HepG2 (cell line): ENCODE results near the gene NCOA3. TPM values are rescaled to one million over a fixed set of nuclear protein-coding genes. Genes with fewer than 3 reads are reported as not detected.

Experiments
- ARHGAP35 ChIP-seq: sonication (generic); formaldehyde crosslinking; IDR thresholded peaks from 2 replicates; pipeline ENCODE4 v1.9.0; 2022; ENCODE audit warnings: mild to moderate bottlenecking, inconsistent platforms, moderate library complexity, missing genetic modification reagents, borderline replicate concordance
- ATF7 ChIP-seq, 2 experiments: fragments of 450-650 bp in 1 of 2; sonication (generic) in 1 of 2; formaldehyde crosslinking in 1 of 2; IDR thresholded peaks; 2 replicates each; pipeline versions ENCODE4 v1.4.0 to v1.6.1; 2016 to 2020; ENCODE audit warnings: antibody characterized with exemption in 1 of 2, mild to moderate bottlenecking in 1 of 2, missing genetic modification reagents in 1 of 2
- CENPT ChIP-seq: sonication (generic); formaldehyde crosslinking; IDR thresholded peaks from 2 replicates; pipeline ENCODE4 v1.8.0; 2022; ENCODE audit warnings: low read depth, mild to moderate bottlenecking, moderate library complexity, missing genetic modification reagents
- HNRNPL ChIP-seq: fragments of 200-400 bp; formaldehyde crosslinking; IDR thresholded peaks from 2 replicates; pipeline ENCODE4 v1.6.1; 2017; ENCODE audit warnings: mild to moderate bottlenecking, low read depth, low read length
- HOXD1 ChIP-seq: sonication (generic); formaldehyde crosslinking; IDR thresholded peaks from 2 replicates; pipeline ENCODE4 v1.5.0; 2020; ENCODE audit warnings: missing genetic modification reagents
- KAT2B ChIP-seq: fragments of 150-350 bp; IDR thresholded peaks from 2 replicates; pipeline ENCODE4 v1.6.1; 2014; ENCODE audit warnings: low read depth, low read length, borderline replicate concordance
- KLF16 ChIP-seq, 2 experiments: sonication (generic) in 1 of 2; formaldehyde crosslinking in 1 of 2; IDR thresholded peaks; 2 replicates each; pipeline versions ENCODE4 v1.6.1 to v1.8.0; 2016 to 2023; ENCODE audit warnings: missing genetic modification reagents in 2 of 2, missing compliant biosample characterization in 1 of 2
- LCORL ChIP-seq, 2 experiments: fragments of 450-650 bp in 1 of 2; sonication (generic) in 1 of 2; formaldehyde crosslinking in 1 of 2; IDR thresholded peaks; 2 replicates each; pipeline versions ENCODE4 v1.5.0 to v1.6.1; 2017 to 2020; ENCODE audit warnings: antibody characterized with exemption in 1 of 2, missing genetic modification reagents in 1 of 2
- MIER2 ChIP-seq: IDR thresholded peaks from 2 replicates; pipeline ENCODE4 v1.6.1; 2016; ENCODE audit warnings: missing biosample characterization, missing genetic modification reagents
- MYC ChIP-seq: sonication (generic); formaldehyde crosslinking; IDR thresholded peaks from 2 replicates; pipeline ENCODE4 v1.9.0; 2021; ENCODE audit warnings: missing genetic modification reagents, borderline replicate concordance
- MYNN ChIP-seq: sonication (generic); formaldehyde crosslinking; IDR thresholded peaks from 2 replicates; pipeline ENCODE4 v1.4.0; 2020; ENCODE audit warnings: mild to moderate bottlenecking, low read depth, missing genetic modification reagents
- NR3C1 ChIP-seq: sonication (generic); formaldehyde crosslinking; IDR thresholded peaks from 2 replicates; pipeline ENCODE4 v1.4.0; 2020; ENCODE audit warnings: missing genetic modification reagents
- SALL2 ChIP-seq: sonication (generic); formaldehyde crosslinking; IDR thresholded peaks from 2 replicates; pipeline ENCODE4 v1.8.1; 2023; ENCODE audit warnings: mild to moderate bottlenecking, missing genetic modification reagents, inconsistent platforms
- SNAPC2 ChIP-seq: sonication (generic); formaldehyde crosslinking; IDR thresholded peaks from 2 replicates; pipeline ENCODE4 v1.8.1; 2022; ENCODE audit warnings: mild to moderate bottlenecking, missing genetic modification reagents
- SOX13 ChIP-seq, 3 experiments: fragments of 450-650 bp in 1 of 3; sonication (generic) in 1 of 3; formaldehyde crosslinking in 1 of 3; IDR thresholded peaks in 2 of 3; conservative IDR thresholded peaks in 1 of 3; 2 replicates each; pipeline versions ENCODE4 v1.5.0 to v1.6.1; 2016 to 2020; ENCODE audit warnings: antibody characterized with exemption in 1 of 3, mild to moderate bottlenecking in 1 of 3, missing compliant biosample characterization in 1 of 3, missing genetic modification reagents in 1 of 3, moderate library complexity in 1 of 3
- ZBTB8A ChIP-seq: sonication (generic); formaldehyde crosslinking; IDR thresholded peaks from 2 replicates; pipeline ENCODE4 v1.4.0; 2020; ENCODE audit warnings: mild to moderate bottlenecking, low read depth, missing genetic modification reagents, borderline replicate concordance
- ZFP82 ChIP-seq: sonication (generic); formaldehyde crosslinking; IDR thresholded peaks from 2 replicates; pipeline ENCODE4 v1.5.1; 2020; ENCODE audit warnings: mild to moderate bottlenecking, missing genetic modification reagents, borderline replicate concordance
- ZNF230 ChIP-seq: sonication (generic); formaldehyde crosslinking; IDR thresholded peaks from 2 replicates; pipeline ENCODE4 v1.4.0; 2020; ENCODE audit warnings: mild to moderate bottlenecking, missing genetic modification reagents
- ZNF546 ChIP-seq: sonication (generic); formaldehyde crosslinking; conservative IDR thresholded peaks from 2 replicates; pipeline ENCODE4 v1.8.1; 2023; ENCODE audit warnings: mild to moderate bottlenecking, missing genetic modification reagents
- ZNF639 ChIP-seq: conservative IDR thresholded peaks from 2 replicates; pipeline ENCODE4 v1.6.1; 2018; ENCODE audit warnings: missing genetic modification reagents
- ZSCAN30 ChIP-seq: sonication (generic); formaldehyde crosslinking; IDR thresholded peaks from 2 replicates; pipeline ENCODE4 v1.5.0; 2020; ENCODE audit warnings: mild to moderate bottlenecking, missing genetic modification reagents
- polyA plus RNA-seq, 8 experiments: library from polyadenylated mRNA; depleted of rRNA in 3 of 8; stranded (reverse) in 7 of 8; unstranded in 1 of 8; fragments of >200 nt; fragmentation: Illumina TruSeq in 4 of 8; extraction: Trizol in 4 of 8; gene quantifications; 2 replicates each; pipeline versions ENCODE4 v1.2.1 to v1.2.3, GENCODE V29; 2011 to 2016; ENCODE audit warnings: low read depth in 4 of 8, missing spikeins in 1 of 8, mixed read lengths in 1 of 8; ENCODE audit not compliant: insufficient read depth in 1 of 8
- total RNA-seq, 5 experiments: library from RNA; depleted of rRNA; stranded (reverse); fragments of >200 nt; fragmentation: Illumina TruSeq; extraction: Trizol; gene quantifications; 2 replicates each; pipeline ENCODE4 v1.2.3, GENCODE V29; 2016; ENCODE audit warnings: low read depth in 1 of 5
- TF ChIP-seq, protein P1 (sequence below): sonication (generic); formaldehyde crosslinking; IDR thresholded peaks from 2 replicates; pipeline ENCODE4 v1.4.0; 2020; ENCODE audit warnings: missing genetic modification reagents, borderline replicate concordance
- TF ChIP-seq, protein P2 (sequence below): sonication (generic); formaldehyde crosslinking; IDR thresholded peaks from 2 replicates; pipeline ENCODE4 v1.5.0; 2020; ENCODE audit warnings: missing genetic modification reagents, mild to moderate bottlenecking, borderline replicate concordance

The NCOA3 gene
- total and polyA plus RNA-seq, 2 of the 13 experiments (the other 11 are each of a cell fraction or from before 2014, with no cell fraction given), result 35.0 to 56.8 TPM

DNA sequence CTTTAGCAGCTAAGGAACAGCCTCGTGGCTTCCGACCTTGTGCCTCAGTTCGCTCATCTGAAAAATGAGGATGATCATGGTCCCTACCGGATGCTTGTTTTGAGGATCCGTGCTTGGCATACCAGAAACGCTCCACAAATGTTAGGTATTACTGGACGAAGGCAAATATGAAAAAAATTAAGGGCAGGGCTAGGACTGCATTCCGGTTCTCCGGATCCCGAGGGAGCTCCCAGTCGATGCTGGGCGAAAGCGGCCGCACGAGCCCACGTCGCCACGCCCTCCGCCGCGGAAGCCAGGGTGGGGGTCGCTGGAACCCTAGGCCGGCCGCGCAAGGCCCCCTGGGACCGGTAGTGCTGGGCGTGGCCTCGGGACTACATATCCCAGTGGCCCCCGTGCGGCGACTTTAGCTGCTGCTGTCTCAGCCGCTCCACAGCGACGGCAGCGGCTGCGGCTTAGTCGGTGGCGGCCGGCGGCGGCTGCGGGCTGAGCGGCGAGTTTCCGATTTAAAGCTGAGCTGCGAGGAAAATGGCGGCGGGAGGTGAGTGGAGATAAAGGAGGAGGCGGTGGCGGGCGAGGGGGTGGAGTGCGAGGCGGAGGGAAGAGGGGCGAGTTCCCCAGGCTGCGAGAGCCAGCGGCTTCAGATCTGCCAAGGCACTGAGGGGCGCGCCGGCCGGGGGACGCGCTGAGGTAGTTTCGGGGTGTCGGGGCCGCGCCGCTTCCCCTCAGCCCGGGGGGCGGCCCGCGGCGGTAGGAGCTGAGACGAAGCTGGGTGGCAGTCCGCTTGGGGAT is at the start of gene NCOA3 (continued):
- TF ChIP-seq ZBTB8A (0 out of 2 replicates have a peak, but pooled peaks have one; percentile 52), KLF16 (CRISPR knock-in tag; IDR thresholded peaks at IDR 0.05) (peak in 1 of 2 experiments; percentile 99; a peak in 2 of 4 replicates), ZNF546 (CRISPR knock-in tag) (peak; percentile 76; the same call in 1 of the 2 replicates), ZSCAN30 (peak; percentile 97; the same call in 1 of the 2 replicates), ATF7 (IDR thresholded peaks at IDR 0.05) (no peak), ATF7 (CRISPR knock-in tag; IDR thresholded peaks at IDR 0.05) (peak; percentile 80; the same call in 1 of the 2 replicates), ZNF639 (CRISPR knock-in tag) (peak; percentile 95), LCORL (IDR thresholded peaks at IDR 0.05) (no peak), LCORL (CRISPR knock-in tag; IDR thresholded peaks at IDR 0.05) (peak; percentile 95), ARHGAP35 (CRISPR knock-in tag) (peak; percentile 91; the same call in 1 of the 2 replicates), HNRNPL (peak; percentile 65; the same call in 1 of the 2 replicates), NR3C1 (CRISPR knock-in tag) (no peak), SALL2 (peak; percentile 99; the same call in 1 of the 2 replicates), ZFP82 (CRISPR knock-in tag) (no peak; the same call in 1 of the 2 replicates), HOXD1 (peak; percentile 97), SNAPC2 (CRISPR knock-in tag) (peak; percentile 81), SOX13 (IDR thresholded peaks at IDR 0.05) (peak; percentile 45; the same call in 1 of the 2 replicates), SOX13 (CRISPR knock-in tag; conservative IDR thresholded peaks at IDR 0.05 in 1 of 2, IDR thresholded peaks at IDR 0.05 in 1 of 2) (peak in 1 of 2 experiments; percentile 84; a peak in 2 of 4 replicates), MYC (peak; percentile 99), MIER2 (CRISPR knock-in tag) (peak; percentile 78), MYNN (CRISPR knock-in tag) (no peak; the same call in 1 of the 2 replicates), KAT2B (no peak), CENPT (CRISPR knock-in tag) (peak; percentile 42), ZNF230 (CRISPR knock-in tag) (peak; percentile 84)
- TF ChIP-seq, protein P1, sequence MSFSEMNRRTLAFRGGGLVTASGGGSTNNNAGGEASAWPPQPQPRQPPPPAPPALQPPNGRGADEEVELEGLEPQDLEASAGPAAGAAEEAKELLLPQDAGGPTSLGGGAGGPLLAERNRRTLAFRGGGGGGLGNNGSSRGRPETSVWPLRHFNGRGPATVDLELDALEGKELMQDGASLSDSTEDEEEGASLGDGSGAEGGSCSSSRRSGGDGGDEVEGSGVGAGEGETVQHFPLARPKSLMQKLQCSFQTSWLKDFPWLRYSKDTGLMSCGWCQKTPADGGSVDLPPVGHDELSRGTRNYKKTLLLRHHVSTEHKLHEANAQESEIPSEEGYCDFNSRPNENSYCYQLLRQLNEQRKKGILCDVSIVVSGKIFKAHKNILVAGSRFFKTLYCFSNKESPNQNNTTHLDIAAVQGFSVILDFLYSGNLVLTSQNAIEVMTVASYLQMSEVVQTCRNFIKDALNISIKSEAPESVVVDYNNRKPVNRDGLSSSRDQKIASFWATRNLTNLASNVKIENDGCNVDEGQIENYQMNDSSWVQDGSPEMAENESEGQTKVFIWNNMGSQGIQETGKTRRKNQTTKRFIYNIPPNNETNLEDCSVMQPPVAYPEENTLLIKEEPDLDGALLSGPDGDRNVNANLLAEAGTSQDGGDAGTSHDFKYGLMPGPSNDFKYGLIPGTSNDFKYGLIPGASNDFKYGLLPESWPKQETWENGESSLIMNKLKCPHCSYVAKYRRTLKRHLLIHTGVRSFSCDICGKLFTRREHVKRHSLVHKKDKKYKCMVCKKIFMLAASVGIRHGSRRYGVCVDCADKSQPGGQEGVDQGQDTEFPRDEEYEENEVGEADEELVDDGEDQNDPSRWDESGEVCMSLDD (CRISPR knock-in tag), result peak; percentile 43
- TF ChIP-seq, protein P2, sequence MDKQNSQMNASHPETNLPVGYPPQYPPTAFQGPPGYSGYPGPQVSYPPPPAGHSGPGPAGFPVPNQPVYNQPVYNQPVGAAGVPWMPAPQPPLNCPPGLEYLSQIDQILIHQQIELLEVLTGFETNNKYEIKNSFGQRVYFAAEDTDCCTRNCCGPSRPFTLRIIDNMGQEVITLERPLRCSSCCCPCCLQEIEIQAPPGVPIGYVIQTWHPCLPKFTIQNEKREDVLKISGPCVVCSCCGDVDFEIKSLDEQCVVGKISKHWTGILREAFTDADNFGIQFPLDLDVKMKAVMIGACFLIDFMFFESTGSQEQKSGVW (CRISPR knock-in tag), result no peak; the same call in 1 of the 2 replicates
